GM12874 (cell line): ENCODE measurements around the gene VPS35.

Experiments used
- CTCF ChIP-seq: IDR thresholded peaks from 2 replicates; pipeline ENCODE4 v1.5.1; 2011; ENCODE audit warnings: low read depth, mild to moderate bottlenecking, control low read depth, low read length, moderate library complexity; ENCODE audit not compliant: insufficient read depth

The VPS35 gene

GRCh38 chr16:46649588-46650253 lies 39.3 kb downstream of the VPS35 start:
- no peak for TF ChIP-seq CTCF

GRCh38 chr16:46648656-46649055 lies 40.3 kb downstream of the VPS35 start:
- TF ChIP-seq CTCF, result no peak

GRCh38 chr16:46638947-46639925 lies 49.7 kb downstream of the VPS35 start:
- TF ChIP-seq CTCF, result no peak

- TF ChIP-seq CTCF, result no peak
These were observed 55.9 kb downstream of the VPS35 start for GRCh38 chr16:46632778-46633733.

GRCh38 chr16:46629331-46630219 lies 59.4 kb downstream of the VPS35 start:
- no peak for TF ChIP-seq CTCF

- TF ChIP-seq CTCF, result no peak
These were observed 61.2 kb downstream of the VPS35 start for GRCh38 chr16:46627746-46628145.
